NCI-H2196 treated with DMSO at 0.1 percent for 48 hours (cell line): Measurements from ENCODE around the gene TGM3.
A peak's percentile ranks its signal among the peaks of the same experiment; 100 is the strongest.

ENCODE experiments used
- DNase-seq: peaks from one replicate; lab custom pipeline; 2025; ENCODE audit not compliant: unreplicated experiment; lab: John Stamatoyannopoulos, UW

TGM3 gene

DNA sequence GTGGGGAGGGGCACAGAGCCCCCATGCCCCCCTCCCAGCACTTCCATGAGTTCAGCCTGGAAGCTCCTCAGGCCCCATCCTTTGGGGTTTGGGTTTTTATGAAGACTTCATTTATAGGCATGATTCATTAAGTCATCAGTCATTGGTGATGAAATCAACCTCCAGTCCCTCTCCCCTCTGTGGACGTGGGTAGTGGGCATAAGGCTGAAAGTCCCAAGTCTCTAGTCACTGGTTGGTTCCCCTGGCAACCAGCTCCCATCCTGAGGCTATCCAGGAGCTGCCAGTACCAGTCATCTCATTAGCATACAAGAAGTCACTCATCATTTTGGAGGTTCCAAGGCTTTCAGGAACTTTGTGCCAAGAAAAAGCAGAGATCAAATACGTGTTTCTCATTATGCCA is 9.2 kb downstream of the TGM3 start:
- no peak for DNase-seq

DNA sequence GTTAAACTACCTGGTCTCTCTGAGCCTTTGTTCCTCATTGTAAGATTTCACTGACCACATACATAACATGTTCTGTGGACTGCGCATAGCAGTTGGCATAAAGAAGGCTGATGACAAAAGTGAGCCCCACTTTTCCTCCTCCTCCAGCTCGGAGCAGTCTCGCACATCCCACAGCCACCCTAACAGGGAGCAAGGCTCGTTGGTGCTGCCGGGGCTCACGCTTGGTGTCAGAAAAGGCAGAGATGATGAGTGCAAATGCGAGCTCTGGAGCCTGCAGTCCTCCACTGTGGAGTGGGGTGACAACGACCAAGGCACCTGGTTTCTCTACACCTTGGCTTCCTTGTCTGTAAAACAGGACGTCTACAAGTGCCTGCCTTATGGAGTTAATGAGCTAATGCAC is 9.7 kb downstream of the TGM3 start:
- no peak for DNase-seq

DNA sequence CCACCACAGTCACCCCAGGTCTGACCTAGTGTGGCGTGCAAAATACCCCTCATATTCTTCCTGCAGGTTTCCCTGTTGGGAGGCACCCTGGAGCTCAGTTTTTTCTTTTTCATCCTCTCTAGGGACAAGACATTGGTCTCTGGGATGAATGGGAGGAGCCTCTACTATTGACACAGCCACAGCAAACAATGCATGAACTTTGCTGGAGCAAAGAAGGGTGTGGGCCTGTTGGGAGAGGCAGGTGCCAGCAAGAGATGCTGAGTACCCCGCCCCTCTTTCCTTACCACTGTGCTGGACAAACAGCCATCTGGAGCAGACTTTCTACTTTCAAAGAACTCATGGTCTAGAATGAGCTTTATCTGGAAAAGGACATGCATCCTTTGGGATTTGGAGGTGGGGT is 10.1 kb downstream of the TGM3 start:
- DNase-seq = peak; percentile 39

DNA sequence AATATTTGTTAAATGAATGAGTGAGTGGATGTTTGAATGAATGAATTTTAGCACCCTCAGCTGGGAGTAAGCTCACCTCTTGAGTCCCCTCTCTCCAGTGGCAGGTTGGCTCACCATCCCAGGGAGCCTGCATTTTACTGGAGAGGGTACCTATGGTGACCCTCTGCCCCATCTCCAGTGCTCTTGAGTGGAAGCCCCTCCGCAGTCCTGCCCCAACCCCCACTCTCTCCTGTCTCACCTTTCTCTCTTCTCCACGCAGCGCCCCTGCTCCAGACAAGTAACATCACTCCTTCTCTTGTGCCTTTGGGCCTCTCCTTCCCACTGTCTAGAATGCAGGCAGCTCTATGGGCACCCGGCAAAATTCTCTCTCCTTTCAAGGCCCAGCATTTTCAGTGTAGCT is 11.3 kb downstream of the TGM3 start:
- DNase-seq = no peak

DNA sequence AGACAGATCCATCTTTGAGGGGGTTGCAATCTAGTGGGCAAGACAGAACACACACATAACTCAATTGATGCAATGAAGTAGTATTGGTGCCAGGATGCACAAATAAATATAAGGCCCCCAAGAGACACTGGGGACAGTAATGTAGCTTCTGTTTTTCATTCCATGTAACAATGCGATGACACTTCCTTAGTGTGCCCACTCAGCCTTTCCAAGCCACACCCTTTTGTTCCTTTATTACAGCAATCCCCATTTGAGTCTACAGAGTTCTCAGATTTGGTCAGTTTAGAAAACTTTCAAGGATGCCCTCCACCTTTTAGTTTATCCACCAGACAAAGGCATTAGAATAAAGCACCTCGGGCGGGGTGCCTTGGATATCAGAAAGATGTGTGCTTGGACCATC is 15.5 kb downstream of the TGM3 start:
- DNase-seq = no peak

DNA sequence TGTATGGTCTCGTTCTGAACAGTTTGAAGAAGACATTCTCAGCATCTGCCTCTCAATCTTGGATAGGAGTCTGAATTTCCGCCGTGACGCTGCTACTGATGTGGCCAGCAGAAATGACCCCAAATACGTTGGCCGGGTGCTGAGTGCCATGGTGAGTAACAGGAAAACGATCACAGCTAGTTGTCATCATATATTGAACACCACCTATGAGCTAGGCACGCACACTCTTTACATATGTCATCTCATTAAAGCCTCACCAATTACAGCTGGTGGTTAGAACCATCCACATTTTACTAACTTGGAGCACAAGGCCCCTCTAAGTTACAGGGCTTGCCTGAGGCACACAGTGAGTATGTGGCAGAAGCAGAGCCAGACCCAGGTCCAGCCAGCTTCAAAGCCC is 17.1 kb downstream of the TGM3 start:
- no peak for DNase-seq

DNA sequence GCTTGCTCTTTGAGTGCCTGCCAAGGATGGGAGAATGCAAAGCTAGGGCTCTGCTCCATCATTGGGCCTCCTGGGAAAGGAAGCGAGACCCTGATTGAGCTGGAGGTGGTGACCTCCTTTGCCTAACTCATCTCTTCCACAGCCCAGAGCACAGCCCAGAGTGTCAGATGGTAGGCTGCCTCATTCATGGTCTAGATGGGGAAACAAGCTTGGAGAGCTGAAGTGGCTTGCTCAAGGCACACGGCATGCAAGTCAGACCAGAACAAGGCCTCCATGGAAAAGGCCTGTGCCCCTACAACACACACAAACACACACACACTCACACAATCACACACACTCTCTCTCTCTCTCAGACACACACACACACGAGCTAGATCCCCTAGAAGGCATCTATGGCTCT is 17.5 kb downstream of the TGM3 start:
- no peak for DNase-seq

DNA sequence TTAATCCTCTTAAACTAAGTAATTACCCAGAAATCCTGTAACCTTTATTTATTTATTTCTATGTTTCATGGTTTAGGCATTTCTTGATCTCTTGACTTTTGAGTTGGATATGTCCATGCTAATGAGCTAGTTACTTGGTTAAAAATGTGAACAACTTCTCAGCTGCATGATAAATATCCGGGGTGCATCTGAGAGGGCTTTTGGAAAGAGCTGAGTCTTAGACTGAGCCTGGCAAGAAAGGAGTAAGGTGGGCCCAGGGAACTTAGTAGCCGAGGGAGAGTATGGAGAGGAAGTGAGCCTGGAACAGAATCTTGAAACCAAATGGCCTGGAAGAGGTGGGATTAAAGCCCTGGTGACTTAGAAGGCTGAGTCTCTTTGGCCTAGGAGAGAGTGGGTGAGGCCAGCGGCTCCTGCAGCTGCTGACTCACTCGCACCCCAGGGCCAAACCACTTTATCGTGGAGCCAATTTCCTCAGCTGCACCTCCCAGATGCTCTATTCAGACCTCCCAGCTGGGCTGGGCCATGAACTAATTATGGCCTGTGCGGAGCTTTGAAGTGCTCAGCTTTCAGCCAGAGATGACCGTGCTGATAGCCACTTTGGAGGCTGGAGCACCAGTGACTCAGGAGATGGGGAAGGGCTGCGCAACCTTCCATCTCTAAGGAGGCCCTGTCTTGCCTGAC is 19.1 kb downstream of the TGM3 start:
- peak; percentile 39 for DNase-seq

DNA sequence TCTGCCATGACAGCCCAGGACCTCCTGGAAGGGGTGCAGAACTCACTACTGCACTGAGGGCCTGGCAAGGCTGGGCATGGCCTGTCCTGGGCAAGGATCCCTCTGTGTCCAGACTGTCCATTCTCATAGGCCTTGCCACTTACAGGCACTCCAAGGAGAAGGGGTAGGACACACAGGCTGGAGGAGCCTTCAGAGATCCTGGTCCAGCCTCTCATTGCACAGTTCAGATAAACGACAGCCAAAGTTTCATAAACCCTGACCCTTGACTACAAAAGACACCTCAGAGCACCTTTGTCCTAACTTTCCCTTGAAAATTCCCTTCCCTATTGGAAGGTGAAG is 19.6 kb downstream of the TGM3 start:
- no peak for DNase-seq

DNA sequence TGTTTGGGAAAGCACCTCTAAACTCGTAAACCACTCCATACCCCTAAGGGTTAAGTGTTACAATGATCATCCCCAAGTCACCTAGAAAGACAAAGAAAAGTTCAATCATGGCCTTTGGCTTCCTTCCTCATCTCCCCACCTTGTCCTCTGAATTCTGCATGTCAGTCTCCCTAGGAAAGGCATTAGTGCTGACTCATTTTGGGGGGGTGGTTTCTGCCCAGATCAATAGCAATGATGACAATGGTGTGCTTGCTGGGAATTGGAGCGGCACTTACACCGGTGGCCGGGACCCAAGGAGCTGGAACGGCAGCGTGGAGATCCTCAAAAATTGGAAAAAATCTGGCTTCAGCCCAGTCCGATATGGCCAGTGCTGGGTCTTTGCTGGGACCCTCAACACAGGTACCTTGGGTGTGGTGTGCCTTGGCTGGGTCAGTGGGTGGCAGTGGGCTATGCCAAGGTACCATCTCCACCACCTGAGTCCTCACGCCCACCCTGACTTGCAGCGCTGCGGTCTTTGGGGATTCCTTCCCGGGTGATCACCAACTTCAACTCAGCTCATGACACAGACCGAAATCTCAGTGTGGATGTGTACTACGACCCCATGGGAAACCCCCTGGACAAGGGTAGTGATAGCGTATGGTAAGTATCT is 21.2 kb downstream of the TGM3 start:
- DNase-seq = no peak

DNA sequence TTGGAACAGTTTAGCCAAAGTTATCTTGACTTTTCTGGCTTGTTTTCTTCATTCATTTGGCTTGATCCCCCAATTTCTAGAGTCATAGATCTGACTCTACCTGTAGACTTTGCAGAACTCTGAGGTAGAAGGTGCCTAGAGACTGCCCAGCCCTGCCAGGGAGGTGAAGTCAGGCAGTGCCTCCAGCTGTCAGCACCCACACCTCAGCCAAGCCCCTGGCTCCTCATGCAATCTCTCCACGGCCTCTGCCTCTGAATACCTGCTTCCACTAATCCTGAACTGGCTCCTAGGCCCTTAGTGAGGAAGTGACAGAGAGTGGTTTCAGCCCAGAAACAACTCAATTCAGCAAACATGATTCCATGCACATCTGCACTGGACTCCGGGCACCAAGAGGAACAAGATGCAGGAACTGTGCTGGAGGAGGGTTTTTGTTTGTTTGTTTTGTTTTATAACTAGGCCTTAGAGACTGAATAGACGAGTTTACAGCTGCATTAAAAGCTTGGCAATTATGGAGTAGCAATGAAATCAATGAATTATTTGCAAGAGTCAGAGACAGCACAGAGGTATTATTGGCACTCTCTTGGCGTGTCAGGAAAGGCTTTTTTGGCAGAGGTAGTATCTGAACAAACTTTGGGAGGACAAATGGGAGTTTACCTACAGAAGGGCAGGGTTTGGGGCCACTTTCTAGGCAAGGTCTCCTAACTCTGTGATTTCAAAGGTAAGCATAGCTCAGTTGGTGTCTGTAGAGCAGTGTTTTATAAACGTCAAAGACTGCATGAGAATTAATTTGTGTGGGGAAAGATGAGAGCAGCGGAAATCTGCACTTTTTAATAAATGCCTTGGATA is 25.2 kb downstream of the TGM3 start:
- DNase-seq = no peak

DNA sequence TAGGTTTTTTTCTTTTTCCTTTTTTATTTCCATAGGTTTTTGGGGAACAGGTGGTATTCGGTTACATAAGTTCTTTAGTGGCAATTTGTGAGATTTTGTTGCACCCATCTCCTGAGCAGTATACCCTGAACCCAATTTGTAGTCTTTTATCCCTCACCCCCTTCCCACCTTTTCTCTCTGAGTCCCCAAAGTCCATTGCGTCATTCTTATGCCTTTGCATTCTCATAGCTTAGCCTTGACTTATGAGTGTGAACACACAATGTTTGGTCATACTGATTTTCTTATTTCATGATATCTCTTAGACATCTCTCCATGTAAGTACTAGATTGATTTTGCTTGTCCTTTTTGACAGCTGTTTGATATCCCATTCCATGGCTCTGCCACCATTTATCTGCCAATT is 27.2 kb downstream of the TGM3 start:
- no peak for DNase-seq

DNA sequence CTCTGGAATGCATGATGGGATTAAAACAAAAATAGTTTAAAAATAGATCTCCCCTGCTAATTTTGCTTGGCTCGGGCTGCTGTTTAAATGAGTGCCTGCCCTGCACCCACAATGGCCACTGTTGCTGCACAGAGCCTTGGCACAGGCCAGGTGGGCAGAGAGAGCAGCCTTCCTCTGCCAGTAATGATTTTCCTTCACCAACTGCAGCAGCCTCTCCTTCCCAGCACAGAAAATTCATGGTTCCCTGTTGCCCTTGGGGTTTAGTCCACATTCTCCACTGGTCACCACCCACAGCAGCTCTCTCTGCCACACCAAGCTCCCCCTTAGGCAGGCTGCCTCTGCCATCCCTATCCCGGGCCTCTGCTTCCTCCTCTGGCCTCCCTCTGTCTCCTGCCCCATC is 30.2 kb downstream of the TGM3 start:
- DNase-seq = no peak

DNA sequence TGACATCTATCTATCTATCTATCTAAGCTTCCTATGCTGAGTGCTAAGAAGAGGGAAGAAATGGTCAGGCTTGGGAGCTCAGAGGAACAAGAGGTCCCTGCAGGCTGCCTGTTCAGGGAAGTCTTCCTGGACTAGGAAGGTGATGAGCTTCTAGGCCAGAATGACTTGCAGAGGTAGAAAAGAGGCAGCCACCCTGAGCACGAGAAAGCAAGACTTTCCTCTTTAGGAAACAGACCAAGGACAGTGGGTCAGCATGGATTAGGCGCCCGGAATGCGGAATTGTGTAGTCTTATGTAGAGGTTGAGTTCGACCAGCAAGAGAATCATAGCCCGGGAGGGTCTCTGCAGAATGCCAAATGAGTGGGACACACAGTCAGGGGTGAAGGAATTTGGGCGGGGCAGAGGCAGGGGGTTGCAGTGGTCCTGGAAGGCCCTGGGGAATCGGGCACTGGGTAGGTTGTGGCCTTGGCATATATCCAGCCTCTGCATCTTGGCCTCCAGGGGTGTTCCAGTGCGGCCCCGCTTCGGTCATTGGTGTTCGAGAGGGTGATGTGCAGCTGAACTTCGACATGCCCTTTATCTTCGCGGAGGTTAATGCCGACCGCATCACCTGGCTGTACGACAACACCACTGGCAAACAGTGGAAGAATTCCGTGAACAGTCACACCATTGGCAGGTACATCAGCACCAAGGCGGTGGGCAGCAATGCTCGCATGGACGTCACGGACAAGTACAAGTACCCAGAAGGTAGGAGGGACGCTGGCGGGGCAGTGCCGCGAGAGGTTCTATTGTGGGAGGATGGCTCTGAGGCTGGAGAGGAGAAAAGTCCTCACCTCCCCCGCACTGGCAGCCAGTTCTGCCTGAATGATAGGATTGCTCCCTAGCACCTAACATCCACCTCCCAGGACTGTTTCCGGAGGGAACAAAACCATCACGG is 32.1 kb downstream of the TGM3 start:
- no peak for DNase-seq

DNA sequence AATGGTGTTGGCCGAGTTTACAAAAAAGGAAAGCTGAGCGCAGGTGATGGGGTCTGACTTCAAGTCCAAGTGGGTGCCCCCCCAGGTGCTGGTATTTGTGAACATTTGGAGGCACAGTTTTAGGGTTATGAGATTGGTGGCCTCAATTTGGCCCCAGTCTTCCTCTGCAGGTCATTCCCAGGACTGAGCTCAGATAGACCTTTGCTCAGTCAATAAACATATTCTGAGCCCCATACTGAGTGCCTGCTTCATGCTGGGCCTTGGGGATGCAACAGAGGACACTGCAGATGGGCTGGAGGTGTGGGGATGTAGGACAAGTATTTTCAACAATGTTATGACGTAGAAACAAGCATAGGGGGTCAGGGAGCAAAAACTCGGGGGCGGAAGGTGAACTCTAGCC is 33.5 kb downstream of the TGM3 start:
- DNase-seq = no peak

DNA sequence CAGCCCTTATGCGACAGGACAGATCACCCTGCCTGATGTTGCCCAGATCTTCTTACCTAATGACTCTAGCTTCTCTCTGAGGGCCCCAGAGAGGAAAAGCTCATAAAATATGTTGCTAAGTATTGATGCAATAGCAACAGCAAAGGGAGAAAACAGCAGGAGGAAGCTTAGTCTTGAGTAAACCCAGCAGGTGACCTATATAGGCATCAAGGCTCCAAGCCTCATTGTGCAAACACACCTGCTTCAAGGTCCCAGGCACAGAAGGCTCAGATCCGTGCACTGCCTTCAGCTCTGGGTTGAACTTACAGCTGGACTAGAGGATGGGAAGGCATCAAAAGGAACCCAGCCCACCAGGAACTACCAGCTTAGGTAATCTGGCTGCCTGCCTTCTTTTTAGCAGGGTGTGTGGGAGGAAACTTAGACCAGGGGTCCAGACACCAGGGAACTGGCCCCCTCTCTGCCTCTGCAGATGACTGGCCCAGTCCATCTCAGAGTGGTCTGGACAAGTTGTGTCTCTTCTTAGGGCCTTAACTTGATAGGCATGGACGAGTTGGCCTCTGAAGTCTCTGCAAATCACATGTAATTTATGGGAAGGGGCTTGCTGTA is 34.4 kb downstream of the TGM3 start:
- peak; percentile 79 for DNase-seq

DNA sequence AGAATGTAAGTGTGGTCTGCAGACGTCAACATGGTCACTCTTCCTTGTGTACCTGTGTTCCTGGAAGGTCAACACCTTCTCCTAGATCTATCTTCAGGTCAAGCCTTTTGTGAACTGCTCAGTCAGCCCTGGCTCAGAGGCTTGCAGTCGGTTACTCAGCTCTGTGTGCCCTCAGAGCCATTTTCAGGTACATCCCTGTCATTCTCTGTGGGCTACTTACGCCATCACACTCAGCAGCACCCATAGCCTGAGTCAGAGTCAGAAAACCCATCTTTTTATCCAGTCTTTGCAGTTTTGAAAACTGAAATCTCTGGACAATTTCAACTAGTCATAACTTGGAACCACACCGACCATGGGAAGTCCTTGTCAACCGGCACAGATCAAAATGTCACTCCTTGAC is 35.3 kb downstream of the TGM3 start:
- no peak for DNase-seq

DNA sequence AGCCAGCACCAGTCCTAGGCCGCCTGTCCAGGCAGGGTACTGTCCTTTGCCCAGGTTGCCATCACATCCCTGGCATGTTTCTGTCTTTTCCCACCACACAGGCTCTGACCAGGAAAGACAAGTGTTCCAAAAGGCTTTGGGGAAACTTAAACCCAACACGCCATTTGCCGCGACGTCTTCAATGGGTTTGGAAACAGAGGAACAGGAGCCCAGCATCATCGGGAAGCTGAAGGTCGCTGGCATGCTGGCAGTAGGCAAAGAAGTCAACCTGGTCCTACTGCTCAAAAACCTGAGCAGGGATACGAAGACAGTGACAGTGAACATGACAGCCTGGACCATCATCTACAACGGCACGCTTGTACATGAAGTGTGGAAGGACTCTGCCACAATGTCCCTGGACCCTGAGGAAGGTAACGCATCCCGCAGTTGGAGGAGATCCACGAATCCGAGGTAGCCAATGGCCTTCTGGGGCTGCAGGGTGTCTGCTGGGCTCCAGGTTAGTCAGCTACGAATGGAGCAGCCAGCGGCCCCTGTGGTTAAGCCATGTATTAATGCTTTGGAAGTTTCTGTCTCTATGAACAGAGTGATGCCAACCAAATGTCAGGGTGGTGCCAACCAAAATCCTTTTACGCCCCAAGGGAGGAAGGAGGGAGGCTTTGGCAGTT is 36.2 kb downstream of the TGM3 start:
- DNase-seq = no peak

DNA sequence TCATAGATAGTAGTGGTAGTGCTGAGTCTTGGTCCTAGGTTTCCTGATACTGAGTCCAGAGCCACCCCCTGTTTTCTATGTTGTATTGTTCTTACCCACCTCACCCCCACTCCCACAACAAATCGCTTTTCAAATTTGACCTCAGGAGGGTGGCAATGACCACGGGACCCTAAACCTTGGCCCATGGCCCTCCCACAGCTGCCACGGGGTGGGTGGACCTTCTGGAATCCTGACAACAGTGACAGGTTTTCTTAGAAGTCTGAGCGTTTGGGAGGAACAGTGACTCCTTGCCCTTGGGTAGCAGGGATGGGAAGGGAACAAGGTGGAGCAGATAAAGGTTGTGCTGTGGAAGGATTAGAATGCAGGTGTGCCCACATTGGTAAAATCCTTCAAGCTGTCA is 36.9 kb downstream of the TGM3 start:
- DNase-seq = no peak

DNA sequence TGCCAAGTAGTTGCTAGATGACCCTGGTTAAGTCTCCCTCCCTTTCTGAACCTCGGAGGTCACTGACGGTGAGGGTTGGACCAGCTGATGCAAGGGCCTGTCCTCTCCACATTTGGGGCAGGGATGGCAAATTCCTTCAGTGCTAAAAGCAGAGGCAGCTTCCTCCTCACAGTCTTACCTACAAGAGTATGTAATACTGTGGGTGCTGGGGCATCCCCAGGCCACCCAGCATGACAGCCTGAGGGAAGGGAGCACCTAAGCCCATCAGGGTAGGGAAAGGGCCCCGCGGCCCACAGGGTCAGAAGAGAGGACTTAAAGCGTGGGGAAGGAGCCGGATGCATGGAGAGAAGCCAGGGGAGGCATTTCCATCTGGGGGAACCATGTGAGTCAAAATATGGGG is 38.0 kb downstream of the TGM3 start:
- DNase-seq = no peak
